ENCODE results near the gene TEX12.
A peak's percentile ranks its signal among the peaks of the same experiment; 100 is the strongest.

Gene TEX12

GRCh38 chr11:112176077-112176476 lies 8.9 kb downstream of the TEX12 start:
- peak; percentile 45 for ATAC-seq
- TF ChIP-seq ZNF565 (CRISPR knock-in tag; conservative IDR thresholded peaks at IDR 0.05; ENCODE audit: low read depth) (no peak), TCF4 (CRISPR knock-in tag; IDR thresholded peaks at IDR 0.05; ENCODE audit: borderline replicate concordance) (peak; percentile 89), SNAI2 (CRISPR knock-in tag; IDR thresholded peaks at IDR 0.05) (no peak), ISL1 (CRISPR knock-in tag; IDR thresholded peaks at IDR 0.05) (peak; percentile 92), OSR1 (CRISPR knock-in tag; IDR thresholded peaks at IDR 0.05) (no peak), GLIS3 (CRISPR knock-in tag; IDR thresholded peaks at IDR 0.05) (0 out of 2 replicates have a peak, but pooled peaks have one; percentile 59), ZNF8 (CRISPR knock-in tag; IDR thresholded peaks at IDR 0.05) (no peak), ZNF70 (CRISPR knock-in tag; IDR thresholded peaks at IDR 0.05) (no peak), RARB (CRISPR knock-in tag; IDR thresholded peaks at IDR 0.05) (no peak), TOX (CRISPR knock-in tag; IDR thresholded peaks at IDR 0.05; ENCODE audit: borderline replicate concordance) (peak; percentile 69), ESRRG (CRISPR knock-in tag; IDR thresholded peaks at IDR 0.05) (no peak), ZC3H10 (CRISPR knock-in tag; IDR thresholded peaks at IDR 0.05) (no peak; the same call in 1 of the 2 replicates), CREB5 (CRISPR knock-in tag; IDR thresholded peaks at IDR 0.05; ENCODE audit: low read depth) (no peak)
- TF ChIP-seq, protein P1, sequence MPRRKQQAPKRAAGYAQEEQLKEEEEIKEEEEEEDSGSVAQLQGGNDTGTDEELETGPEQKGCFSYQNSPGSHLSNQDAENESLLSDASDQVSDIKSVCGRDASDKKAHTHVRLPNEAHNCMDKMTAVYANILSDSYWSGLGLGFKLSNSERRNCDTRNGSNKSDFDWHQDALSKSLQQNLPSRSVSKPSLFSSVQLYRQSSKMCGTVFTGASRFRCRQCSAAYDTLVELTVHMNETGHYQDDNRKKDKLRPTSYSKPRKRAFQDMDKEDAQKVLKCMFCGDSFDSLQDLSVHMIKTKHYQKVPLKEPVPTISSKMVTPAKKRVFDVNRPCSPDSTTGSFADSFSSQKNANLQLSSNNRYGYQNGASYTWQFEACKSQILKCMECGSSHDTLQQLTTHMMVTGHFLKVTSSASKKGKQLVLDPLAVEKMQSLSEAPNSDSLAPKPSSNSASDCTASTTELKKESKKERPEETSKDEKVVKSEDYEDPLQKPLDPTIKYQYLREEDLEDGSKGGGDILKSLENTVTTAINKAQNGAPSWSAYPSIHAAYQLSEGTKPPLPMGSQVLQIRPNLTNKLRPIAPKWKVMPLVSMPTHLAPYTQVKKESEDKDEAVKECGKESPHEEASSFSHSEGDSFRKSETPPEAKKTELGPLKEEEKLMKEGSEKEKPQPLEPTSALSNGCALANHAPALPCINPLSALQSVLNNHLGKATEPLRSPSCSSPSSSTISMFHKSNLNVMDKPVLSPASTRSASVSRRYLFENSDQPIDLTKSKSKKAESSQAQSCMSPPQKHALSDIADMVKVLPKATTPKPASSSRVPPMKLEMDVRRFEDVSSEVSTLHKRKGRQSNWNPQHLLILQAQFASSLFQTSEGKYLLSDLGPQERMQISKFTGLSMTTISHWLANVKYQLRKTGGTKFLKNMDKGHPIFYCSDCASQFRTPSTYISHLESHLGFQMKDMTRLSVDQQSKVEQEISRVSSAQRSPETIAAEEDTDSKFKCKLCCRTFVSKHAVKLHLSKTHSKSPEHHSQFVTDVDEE (CRISPR knock-in tag; IDR thresholded peaks at IDR 0.05): peak; percentile 73; the same call in 1 of the 2 replicates
- TF ChIP-seq, protein P2, sequence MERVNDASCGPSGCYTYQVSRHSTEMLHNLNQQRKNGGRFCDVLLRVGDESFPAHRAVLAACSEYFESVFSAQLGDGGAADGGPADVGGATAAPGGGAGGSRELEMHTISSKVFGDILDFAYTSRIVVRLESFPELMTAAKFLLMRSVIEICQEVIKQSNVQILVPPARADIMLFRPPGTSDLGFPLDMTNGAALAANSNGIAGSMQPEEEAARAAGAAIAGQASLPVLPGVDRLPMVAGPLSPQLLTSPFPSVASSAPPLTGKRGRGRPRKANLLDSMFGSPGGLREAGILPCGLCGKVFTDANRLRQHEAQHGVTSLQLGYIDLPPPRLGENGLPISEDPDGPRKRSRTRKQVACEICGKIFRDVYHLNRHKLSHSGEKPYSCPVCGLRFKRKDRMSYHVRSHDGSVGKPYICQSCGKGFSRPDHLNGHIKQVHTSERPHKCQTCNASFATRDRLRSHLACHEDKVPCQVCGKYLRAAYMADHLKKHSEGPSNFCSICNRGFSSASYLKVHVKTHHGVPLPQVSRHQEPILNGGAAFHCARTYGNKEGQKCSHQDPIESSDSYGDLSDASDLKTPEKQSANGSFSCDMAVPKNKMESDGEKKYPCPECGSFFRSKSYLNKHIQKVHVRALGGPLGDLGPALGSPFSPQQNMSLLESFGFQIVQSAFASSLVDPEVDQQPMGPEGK (CRISPR knock-in tag; IDR thresholded peaks at IDR 0.05; ENCODE audit: borderline replicate concordance): 0 out of 2 replicates have a peak, but pooled peaks have one; percentile 39

DNA sequence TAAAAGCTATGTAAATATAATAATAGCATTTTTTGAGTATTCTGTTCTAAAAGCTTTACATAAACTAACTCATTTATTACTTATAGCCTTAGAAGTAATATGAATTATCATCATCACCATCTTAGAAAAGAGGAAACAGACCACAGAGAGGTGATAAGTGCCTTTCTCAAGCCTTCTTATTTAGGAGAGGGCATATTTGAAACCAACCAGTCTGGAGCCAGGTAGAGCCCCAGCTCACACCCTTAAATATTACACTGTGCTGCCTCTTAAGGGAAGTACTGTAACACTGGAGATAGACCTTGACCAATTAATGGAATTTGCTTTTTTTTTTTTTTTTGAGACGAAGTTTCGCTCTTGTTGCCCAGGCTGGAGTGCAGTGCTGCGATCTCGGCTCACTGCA lies 10.4 kb downstream of the TEX12 start:
- no peak for ATAC-seq
- no peak for TF ChIP-seq ZC3H10 (CRISPR knock-in tag; IDR thresholded peaks at IDR 0.05)
- TF ChIP-seq ZNF70 (CRISPR knock-in tag; IDR thresholded peaks at IDR 0.05): no peak
- no peak for TF ChIP-seq GLIS3 (CRISPR knock-in tag; IDR thresholded peaks at IDR 0.05)
- TF ChIP-seq ZFP3 (CRISPR knock-in tag; IDR thresholded peaks at IDR 0.05): no peak
- no peak for TF ChIP-seq ZNF565 (CRISPR knock-in tag; conservative IDR thresholded peaks at IDR 0.05; ENCODE audit: low read depth)
- no peak for TF ChIP-seq SNAI2 (CRISPR knock-in tag; IDR thresholded peaks at IDR 0.05)
- no peak for TF ChIP-seq CREB5 (CRISPR knock-in tag; IDR thresholded peaks at IDR 0.05; ENCODE audit: low read depth)
- TF ChIP-seq ZFP30 (CRISPR knock-in tag; IDR thresholded peaks at IDR 0.05): no peak
- TF ChIP-seq PPARA (CRISPR knock-in tag; IDR thresholded peaks at IDR 0.05; ENCODE audit: borderline replicate concordance): no peak

- TF ChIP-seq ZNF70 (CRISPR knock-in tag; IDR thresholded peaks at IDR 0.05) (no peak), TCF4 (CRISPR knock-in tag; IDR thresholded peaks at IDR 0.05; ENCODE audit: borderline replicate concordance) (no peak), CSDC2 (CRISPR knock-in tag; IDR thresholded peaks at IDR 0.05) (no peak), ZNF565 (CRISPR knock-in tag; conservative IDR thresholded peaks at IDR 0.05; ENCODE audit: low read depth) (no peak), ZNF8 (CRISPR knock-in tag; IDR thresholded peaks at IDR 0.05) (no peak), ESRRG (CRISPR knock-in tag; IDR thresholded peaks at IDR 0.05) (no peak), TOX (CRISPR knock-in tag; IDR thresholded peaks at IDR 0.05; ENCODE audit: borderline replicate concordance) (no peak), ZFP3 (CRISPR knock-in tag; IDR thresholded peaks at IDR 0.05) (no peak), BACH2 (CRISPR knock-in tag; IDR thresholded peaks at IDR 0.05; ENCODE audit: borderline replicate concordance) (no peak), ZC3H10 (CRISPR knock-in tag; IDR thresholded peaks at IDR 0.05) (no peak), SNAI2 (CRISPR knock-in tag; IDR thresholded peaks at IDR 0.05) (no peak)
- TF ChIP-seq, protein P1 (CRISPR knock-in tag; IDR thresholded peaks at IDR 0.05): no peak
- no peak for ATAC-seq
These were observed 11.3 kb downstream of the TEX12 start for GRCh38 chr11:112178428-112178827.
